ENCODE measurements around the gene AGMO. TPM values are rescaled to one million over a fixed set of nuclear protein-coding genes. Genes with fewer than 3 reads are reported as not detected.

AGMO gene
- total RNA-seq, 1 experiment from 2014 or later: not detected

GRCh38 chr7:15580604-15581351 lies 19.0 kb upstream of the AGMO start:
- BruUV-seq (replicated peaks): no TSS peak
- Histone ChIP-seq H3K9me3 (ENCODE audit: control insufficient read depth, insufficient read depth, low read depth, low read length) (peaks cover 6% of the 10 kb centered on the region), H3K36me3 (ENCODE audit: control insufficient read depth, insufficient read depth, low read length) (no peaks in the 10 kb centered on the region), H3K27me3 (ENCODE audit: control insufficient read depth, insufficient read depth, low read length) (no peaks in the 10 kb centered on the region), H3K4me3 (ENCODE audit: low read depth in 2 of 2, low read length in 2 of 2) (no peak overlapping the region), H3K27ac (ENCODE audit: low read length) (no peak overlapping the region), H3K4me1 (ENCODE audit: control insufficient read depth, insufficient read depth, low read length) (no peaks in the 10 kb centered on the region)
- DNase-seq (ENCODE audit: low read depth, low spot score) (no peak), ATAC-seq (no peak)
- TF ChIP-seq CTCF (IDR thresholded peaks at IDR 0.05) (no peak), TCF7L2 (IDR thresholded peaks at IDR 0.05; ENCODE audit: low read depth, low read length) (no peak), SIN3A (IDR thresholded peaks at IDR 0.05; ENCODE audit: borderline replicate concordance, insufficient read depth, low read depth, low read length) (no peak), REST (IDR thresholded peaks at IDR 0.05; ENCODE audit: insufficient read depth in 1 of 2, low read depth in 2 of 2, low read length in 1 of 2) (no peak), POLR2AphosphoS5 (IDR thresholded peaks at IDR 0.05; ENCODE audit: low read depth, low read length) (no peak)
- intact Hi-C loops (cut with micrococcal nuclease; ENCODE audit: unreplicated experiment) (no loop called here), in situ Hi-C loops (cut with HindIII; ENCODE audit: low pct_unique_long_range_greater_than_20kb, low sequenced_read_pairs) (no loop called here)
- ChIA-PET POLR2A (interaction anchor here (0.6 to 0.7 kb wide), 2 partner anchors 34 to 156 kb away, joined by 5 to 7 read pairs; no protein-coding TSS in a partner anchor), CTCF (no interaction called here)

- H3K4me3 ChIP-seq (ENCODE audit: low read depth in 2 of 2, low read length in 2 of 2): no peak overlapping the region
- no peaks in the 10 kb centered on the region for H3K9me3 ChIP-seq (ENCODE audit: control insufficient read depth, insufficient read depth, low read depth, low read length)
- intact Hi-C loops (cut with micrococcal nuclease; ENCODE audit: unreplicated experiment) (no loop called here), in situ Hi-C loops (cut with HindIII; ENCODE audit: low pct_unique_long_range_greater_than_20kb, low sequenced_read_pairs) (no loop called here)
- ChIA-PET POLR2A (no interaction called here), CTCF (no interaction called here)
- BruUV-seq (replicated peaks): no TSS peak
- TF ChIP-seq POLR2AphosphoS5 (IDR thresholded peaks at IDR 0.05; ENCODE audit: low read depth, low read length) (no peak), TCF7L2 (IDR thresholded peaks at IDR 0.05; ENCODE audit: low read depth, low read length) (no peak), CTCF (IDR thresholded peaks at IDR 0.05) (no peak), REST (IDR thresholded peaks at IDR 0.05; ENCODE audit: insufficient read depth in 1 of 2, low read depth in 2 of 2, low read length in 1 of 2) (no peak), SIN3A (IDR thresholded peaks at IDR 0.05; ENCODE audit: borderline replicate concordance, insufficient read depth, low read depth, low read length) (no peak)
- H3K36me3 ChIP-seq (ENCODE audit: control insufficient read depth, insufficient read depth, low read length): no peaks in the 10 kb centered on the region
- no peaks in the 10 kb centered on the region for H3K27me3 ChIP-seq (ENCODE audit: control insufficient read depth, insufficient read depth, low read length)
- no peak for DNase-seq (ENCODE audit: low read depth, low spot score)
- no peaks in the 10 kb centered on the region for H3K4me1 ChIP-seq (ENCODE audit: control insufficient read depth, insufficient read depth, low read length)
- no peak overlapping the region for H3K27ac ChIP-seq (ENCODE audit: low read length)
- no peak for ATAC-seq
Measured at GRCh38 chr7:15577600-15577999, 15.8 kb upstream of the AGMO start.

Data from Panc1 (cell line).